ENCODE measurements around the gene RIMBP2.

RIMBP2 gene

DNA sequence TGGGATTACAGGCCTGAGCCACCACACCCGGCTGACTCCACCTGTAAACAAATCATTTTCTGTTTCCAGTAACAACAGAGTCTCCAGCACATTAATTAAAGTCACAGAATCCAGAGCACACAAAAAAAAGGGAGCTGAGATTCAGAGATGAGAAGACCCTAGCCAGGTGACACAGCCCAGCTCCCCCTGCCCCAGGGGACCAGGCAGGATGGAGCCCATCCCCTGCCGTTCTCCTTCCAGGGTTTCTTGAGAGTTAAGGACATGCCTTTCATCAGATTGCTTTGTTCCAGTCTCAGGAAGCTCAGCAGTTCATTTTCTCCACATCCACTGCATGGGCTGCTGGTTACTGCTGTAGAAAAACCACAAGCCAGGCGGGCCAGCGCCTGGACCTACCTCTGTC is 81.2 kb downstream of the RIMBP2 start:
- TF ChIP-seq TAF1 (IDR thresholded peaks at IDR 0.05; ENCODE audit: borderline replicate concordance, low read depth, low read length) (no peak), POLR2AphosphoS5 (IDR thresholded peaks at IDR 0.05; ENCODE audit: low read depth, low read length) (no peak), POLR2A (IDR thresholded peaks at IDR 0.05; ENCODE audit: low read depth, low read length) (no peak)
- DNase-seq (ENCODE audit: insufficient read length): no peak
- no peak for FAIRE-seq

DNA sequence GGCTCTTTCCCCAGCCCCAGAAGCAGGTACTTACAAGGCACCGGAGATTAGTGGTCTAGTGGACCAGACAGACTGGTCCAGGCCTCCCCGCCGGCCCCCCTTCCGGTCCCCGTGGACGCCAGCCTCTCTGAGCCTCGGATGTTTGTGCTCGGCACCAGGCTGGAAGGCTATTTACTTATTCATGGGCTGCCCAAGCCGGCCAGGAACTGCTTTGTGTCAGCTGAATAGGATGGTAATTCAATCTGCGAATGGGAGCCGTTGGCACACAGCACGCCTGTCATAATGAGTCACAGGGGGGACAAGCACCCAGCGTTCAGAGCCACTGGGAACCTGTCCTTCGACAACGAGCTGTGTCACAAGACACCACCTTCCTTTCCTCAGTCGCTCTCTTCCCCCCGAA is 82.3 kb downstream of the RIMBP2 start:
- no peak for TF ChIP-seq POLR2AphosphoS5 (IDR thresholded peaks at IDR 0.05; ENCODE audit: low read depth, low read length)
- TF ChIP-seq TAF1 (IDR thresholded peaks at IDR 0.05; ENCODE audit: borderline replicate concordance, low read depth, low read length): no peak
- TF ChIP-seq POLR2A (IDR thresholded peaks at IDR 0.05; ENCODE audit: low read depth, low read length): no peak
- no peak for FAIRE-seq
- DNase-seq (ENCODE audit: insufficient read length): no peak

DNA sequence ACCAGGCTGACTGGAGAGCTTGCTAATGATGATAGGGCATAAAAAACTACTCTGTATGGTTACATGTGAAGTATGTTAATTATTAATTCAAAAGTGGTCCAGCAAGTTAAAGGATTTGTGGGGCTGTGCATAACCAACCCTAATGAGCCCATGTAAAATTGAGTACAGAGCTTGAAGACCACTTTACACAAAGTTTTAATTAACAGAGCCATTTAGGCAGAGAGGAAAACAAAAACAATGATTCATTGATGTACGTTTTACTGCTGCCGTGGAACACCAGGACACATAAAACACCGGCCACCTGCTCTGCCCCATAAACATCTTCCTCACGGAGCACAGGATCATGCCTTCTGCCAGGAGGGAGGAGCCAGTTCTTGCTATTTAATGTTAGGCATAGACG is 83.5 kb downstream of the RIMBP2 start:
- no peak for DNase-seq (ENCODE audit: insufficient read length)
- TF ChIP-seq POLR2A (IDR thresholded peaks at IDR 0.05; ENCODE audit: low read depth, low read length) (no peak), POLR2AphosphoS5 (IDR thresholded peaks at IDR 0.05; ENCODE audit: low read depth, low read length) (no peak), TAF1 (IDR thresholded peaks at IDR 0.05; ENCODE audit: borderline replicate concordance, low read depth, low read length) (no peak)
- no peak for FAIRE-seq

DNA sequence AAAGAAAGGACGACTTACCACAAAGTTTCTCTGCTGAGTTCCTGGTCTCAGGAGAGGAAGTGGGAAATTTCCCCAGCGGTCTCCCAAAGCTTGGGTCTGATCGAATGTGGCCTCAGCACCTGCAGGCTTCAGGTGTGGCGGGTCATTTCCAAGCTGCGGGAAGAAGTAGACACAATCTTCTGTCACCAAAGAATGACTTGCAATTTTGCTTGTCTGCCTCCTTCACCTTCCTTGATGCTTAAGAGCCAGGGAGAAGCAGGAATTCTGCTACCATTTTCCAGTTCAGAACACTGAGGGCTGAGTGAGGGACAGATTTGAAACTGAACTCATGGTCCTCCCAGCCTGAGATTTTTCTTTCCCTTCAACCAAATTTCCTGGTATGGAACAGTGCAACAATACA is 87.8 kb downstream of the RIMBP2 start:
- no peak for FAIRE-seq
- no peak for DNase-seq (ENCODE audit: insufficient read length)
- TF ChIP-seq POLR2AphosphoS5 (IDR thresholded peaks at IDR 0.05; ENCODE audit: low read depth, low read length): no peak
- no peak for TF ChIP-seq POLR2A (IDR thresholded peaks at IDR 0.05; ENCODE audit: low read depth, low read length)
- no peak for TF ChIP-seq TAF1 (IDR thresholded peaks at IDR 0.05; ENCODE audit: borderline replicate concordance, low read depth, low read length)

DNA sequence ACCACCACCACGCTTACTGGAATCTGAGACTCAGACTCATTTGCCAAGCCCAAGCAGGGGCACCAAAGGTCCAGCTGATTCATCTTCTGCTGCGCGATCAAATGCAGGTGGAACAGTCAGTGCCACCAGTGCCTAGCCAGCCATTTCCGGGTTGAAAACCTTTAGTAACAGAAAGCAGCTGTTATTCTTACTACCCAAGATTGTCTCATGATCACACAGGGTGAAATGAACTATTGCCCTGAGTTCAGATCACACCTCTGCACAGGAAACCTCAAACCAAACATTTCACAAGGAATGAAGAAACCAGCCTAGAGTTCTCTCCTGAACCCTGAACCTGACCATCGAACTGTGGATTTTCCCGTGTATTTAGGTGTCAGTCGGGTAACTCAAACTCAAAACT is 88.9 kb downstream of the RIMBP2 start:
- DNase-seq (ENCODE audit: insufficient read length): no peak
- FAIRE-seq: no peak
- TF ChIP-seq TAF1 (IDR thresholded peaks at IDR 0.05; ENCODE audit: borderline replicate concordance, low read depth, low read length) (no peak), POLR2A (IDR thresholded peaks at IDR 0.05; ENCODE audit: low read depth, low read length) (no peak), POLR2AphosphoS5 (IDR thresholded peaks at IDR 0.05; ENCODE audit: low read depth, low read length) (no peak)

DNA sequence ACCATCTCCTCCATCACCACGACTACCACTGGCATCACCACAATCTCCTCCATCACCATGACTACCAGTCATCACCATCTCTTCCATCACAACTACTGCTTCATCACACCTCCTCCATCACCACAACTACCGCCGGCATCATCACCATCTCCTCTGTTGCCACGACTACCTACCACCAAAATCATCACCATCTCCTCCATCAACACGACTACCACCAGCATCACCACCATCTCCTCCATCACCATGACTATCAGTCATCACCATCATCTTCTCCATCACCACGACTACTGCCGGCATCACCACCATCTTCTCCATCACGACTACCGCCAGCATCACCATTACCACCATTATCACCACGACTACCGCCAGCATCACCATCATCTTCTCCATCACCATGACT is 89.5 kb downstream of the RIMBP2 start:
- no peak for FAIRE-seq
- DNase-seq (ENCODE audit: insufficient read length): no peak
- TF ChIP-seq POLR2AphosphoS5 (IDR thresholded peaks at IDR 0.05; ENCODE audit: low read depth, low read length): no peak
- TF ChIP-seq TAF1 (IDR thresholded peaks at IDR 0.05; ENCODE audit: borderline replicate concordance, low read depth, low read length): no peak
- TF ChIP-seq POLR2A (IDR thresholded peaks at IDR 0.05; ENCODE audit: low read depth, low read length): no peak

DNA sequence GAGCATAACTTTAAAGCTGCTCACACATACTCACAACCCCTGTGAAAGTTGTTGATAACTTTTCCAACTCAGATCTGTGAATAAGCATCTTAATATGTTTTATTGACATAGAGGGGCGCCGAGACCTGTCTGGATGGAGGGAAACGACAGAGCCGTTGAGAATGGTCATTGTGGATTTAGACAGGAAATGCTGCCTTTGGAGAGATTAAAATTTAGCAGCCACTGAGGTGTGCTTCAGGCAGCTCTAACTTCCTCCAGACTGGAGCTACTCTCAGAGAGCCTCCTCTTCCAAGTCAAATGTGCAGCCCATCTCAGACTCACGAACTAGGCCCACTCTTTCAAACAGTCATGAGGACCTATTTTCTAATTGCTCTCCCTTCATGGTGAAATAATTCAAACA is 90.9 kb downstream of the RIMBP2 start:
- DNase-seq (ENCODE audit: insufficient read length) (no peak), FAIRE-seq (no peak)
- TF ChIP-seq TAF1 (IDR thresholded peaks at IDR 0.05; ENCODE audit: borderline replicate concordance, low read depth, low read length) (no peak), POLR2A (IDR thresholded peaks at IDR 0.05; ENCODE audit: low read depth, low read length) (no peak), POLR2AphosphoS5 (IDR thresholded peaks at IDR 0.05; ENCODE audit: low read depth, low read length) (no peak)

DNA sequence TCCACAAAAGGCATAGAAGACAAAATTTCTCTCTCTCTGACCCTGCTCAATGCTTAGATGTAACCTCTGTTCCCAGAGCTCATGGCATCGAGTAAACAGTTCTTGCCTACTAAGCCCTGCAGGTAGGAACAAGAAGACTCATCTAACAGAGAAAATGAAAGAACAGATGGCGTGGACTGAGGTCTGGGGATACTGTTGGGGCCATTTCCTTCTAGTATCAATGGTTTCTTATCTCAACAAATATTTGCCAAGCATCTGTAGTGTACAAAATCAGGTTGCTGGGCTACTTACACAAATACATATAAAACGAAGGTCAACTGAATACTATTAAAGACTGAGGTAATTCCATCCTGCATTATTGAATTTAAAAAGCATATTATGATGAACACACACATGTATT is 93.3 kb downstream of the RIMBP2 start:
- FAIRE-seq (no peak), DNase-seq (ENCODE audit: insufficient read length) (no peak)
- TF ChIP-seq POLR2AphosphoS5 (IDR thresholded peaks at IDR 0.05; ENCODE audit: low read depth, low read length) (no peak), TAF1 (IDR thresholded peaks at IDR 0.05; ENCODE audit: borderline replicate concordance, low read depth, low read length) (no peak), POLR2A (IDR thresholded peaks at IDR 0.05; ENCODE audit: low read depth, low read length) (no peak)

DNA sequence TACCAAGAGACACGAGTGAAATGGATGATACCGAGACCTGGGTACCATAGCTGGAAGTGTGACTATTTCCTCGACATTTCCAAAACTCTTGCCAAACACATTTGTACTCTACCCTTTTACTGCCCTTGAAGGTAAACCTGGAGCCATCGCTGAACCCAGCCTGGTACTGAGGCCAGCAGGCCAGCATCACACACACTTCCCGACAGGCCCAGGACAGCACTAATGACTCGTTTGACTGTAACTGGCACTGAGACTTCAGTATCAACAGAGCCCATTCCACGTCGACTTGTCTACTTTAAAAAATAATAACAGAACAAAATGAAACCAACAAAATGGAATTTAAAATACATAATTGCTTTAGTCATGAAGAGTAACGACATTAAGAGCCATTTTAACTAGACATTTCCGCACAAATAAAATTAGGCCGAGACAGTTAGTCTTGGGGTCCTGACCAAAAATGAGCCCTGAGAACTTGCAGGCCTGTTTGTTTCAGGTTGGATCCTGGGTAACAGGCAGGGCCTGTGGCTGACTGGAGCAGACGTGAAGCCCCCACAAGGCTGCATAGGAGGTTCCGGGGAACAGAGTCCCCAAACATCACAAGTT is 94.3 kb downstream of the RIMBP2 start:
- FAIRE-seq (no peak), DNase-seq (ENCODE audit: insufficient read length) (no peak)
- no peak for TF ChIP-seq POLR2AphosphoS5 (IDR thresholded peaks at IDR 0.05; ENCODE audit: low read depth, low read length)
- no peak for TF ChIP-seq TAF1 (IDR thresholded peaks at IDR 0.05; ENCODE audit: borderline replicate concordance, low read depth, low read length)
- no peak for TF ChIP-seq POLR2A (IDR thresholded peaks at IDR 0.05; ENCODE audit: low read depth, low read length)

DNA sequence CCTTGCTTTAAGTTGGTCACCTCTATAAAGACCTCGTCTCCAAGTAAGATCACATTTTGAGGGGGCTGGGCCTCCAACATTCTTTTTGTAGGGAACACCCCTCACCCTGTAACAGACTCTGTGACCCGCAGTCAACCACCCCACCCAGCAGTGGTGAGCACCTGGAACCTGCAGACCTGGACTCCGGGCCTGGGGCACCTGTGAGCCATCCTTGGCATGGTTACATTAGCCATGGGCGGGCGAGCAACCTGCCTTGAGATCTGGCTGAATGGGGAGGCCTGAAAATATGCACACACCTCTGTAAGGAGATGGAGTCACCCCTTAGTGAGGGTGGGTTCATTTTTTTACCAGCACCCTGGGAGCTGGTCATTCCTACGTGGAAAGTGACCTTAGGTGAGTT is 95.3 kb downstream of the RIMBP2 start:
- no peak for DNase-seq (ENCODE audit: insufficient read length)
- FAIRE-seq: no peak
- no peak for TF ChIP-seq POLR2A (IDR thresholded peaks at IDR 0.05; ENCODE audit: low read depth, low read length)
- no peak for TF ChIP-seq POLR2AphosphoS5 (IDR thresholded peaks at IDR 0.05; ENCODE audit: low read depth, low read length)
- TF ChIP-seq TAF1 (IDR thresholded peaks at IDR 0.05; ENCODE audit: borderline replicate concordance, low read depth, low read length): no peak

DNA sequence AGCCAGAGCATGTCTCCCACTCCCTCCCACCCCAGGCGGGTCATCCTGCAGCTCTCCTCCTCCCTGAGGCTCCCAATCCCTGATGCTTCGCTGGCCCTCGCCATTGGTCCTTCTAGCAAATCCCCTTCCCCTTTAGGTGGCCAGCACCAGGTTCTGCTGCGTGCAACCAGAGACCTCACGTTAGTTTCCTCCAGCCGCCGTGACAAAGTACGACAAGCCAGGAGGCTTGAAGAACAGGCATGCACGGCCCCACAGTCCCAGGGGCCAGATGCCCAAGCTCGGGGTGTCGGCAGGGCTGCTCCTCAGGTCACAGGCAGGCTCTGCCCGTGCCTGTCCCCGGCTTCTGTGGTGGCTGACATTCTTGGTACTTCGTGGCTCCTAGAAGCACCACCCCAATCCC is 95.8 kb downstream of the RIMBP2 start:
- FAIRE-seq: no peak
- no peak for TF ChIP-seq TAF1 (IDR thresholded peaks at IDR 0.05; ENCODE audit: borderline replicate concordance, low read depth, low read length)
- TF ChIP-seq POLR2A (IDR thresholded peaks at IDR 0.05; ENCODE audit: low read depth, low read length): no peak
- TF ChIP-seq POLR2AphosphoS5 (IDR thresholded peaks at IDR 0.05; ENCODE audit: low read depth, low read length): no peak
- no peak for DNase-seq (ENCODE audit: insufficient read length)

DNA sequence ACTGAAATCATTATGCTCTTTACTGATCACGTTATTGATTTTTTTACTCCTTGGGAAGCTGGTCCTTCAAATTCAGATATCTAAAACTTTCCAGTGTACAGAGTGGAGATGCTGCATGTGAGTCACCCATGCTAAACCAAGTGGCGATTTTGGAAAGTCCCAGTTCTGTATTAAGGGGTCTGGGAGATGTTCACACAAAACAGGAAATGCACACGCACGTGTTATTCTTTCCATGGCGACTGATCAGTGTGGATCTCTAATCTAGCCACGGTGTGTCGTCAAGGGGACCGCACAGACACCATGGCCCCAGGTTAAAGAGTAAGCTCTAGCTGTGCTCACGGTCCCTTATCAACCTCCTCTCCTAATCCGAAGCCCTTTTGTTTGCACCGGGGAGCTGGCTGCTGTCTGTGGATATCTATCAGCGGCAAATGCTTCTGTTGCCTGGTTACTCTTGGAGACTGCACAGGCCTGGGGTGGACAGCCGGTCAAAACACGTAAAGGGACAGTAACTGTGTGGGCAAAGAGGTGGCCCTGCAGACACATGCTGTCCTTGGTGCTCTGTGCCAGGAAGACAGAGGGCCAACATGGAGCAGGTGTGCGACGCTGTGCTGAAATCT is 96.6 kb downstream of the RIMBP2 start:
- TF ChIP-seq TAF1 (IDR thresholded peaks at IDR 0.05; ENCODE audit: borderline replicate concordance, low read depth, low read length): no peak
- TF ChIP-seq POLR2A (IDR thresholded peaks at IDR 0.05; ENCODE audit: low read depth, low read length): no peak
- no peak for TF ChIP-seq POLR2AphosphoS5 (IDR thresholded peaks at IDR 0.05; ENCODE audit: low read depth, low read length)
- no peak for DNase-seq (ENCODE audit: insufficient read length)
- FAIRE-seq: no peak

Data from GM12892 (cell line).